ENCODE measurements around the gene ALDH9A1. TPM values are rescaled to one million over a fixed set of nuclear protein-coding genes. Genes with fewer than 3 reads are reported as not detected.

The ALDH9A1 gene
- total and polyA plus RNA-seq, 2 of the 8 experiments (the other 6 are each of a cell fraction or from before 2014, with no cell fraction given): 57.6 to 63.8 TPM

DNA sequence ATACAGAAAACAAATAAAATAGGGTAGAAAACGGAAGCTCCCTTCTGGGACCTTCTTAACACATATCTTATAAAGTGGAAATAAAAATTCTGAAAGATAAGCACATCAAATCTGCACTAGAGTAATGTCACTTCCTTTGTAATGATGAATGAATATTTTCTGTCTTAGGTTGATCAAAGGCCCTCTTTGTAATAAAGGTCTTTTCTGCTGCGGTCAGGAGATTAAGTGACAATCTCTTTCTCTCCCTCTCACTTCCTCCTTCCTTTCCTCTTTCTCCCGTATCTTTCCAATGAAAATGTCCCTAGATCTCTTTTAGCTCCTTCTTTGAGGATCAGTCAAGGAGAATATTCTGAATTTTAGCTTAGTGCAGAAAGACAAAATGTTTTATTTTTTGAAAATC, 36.5 kb upstream of the ALDH9A1 start:
- Histone ChIP-seq H2AFZ (ENCODE audit: low read length) (no peak overlapping the region), H3K4me2 (ENCODE audit: insufficient read depth in 1 of 2, low read depth in 2 of 2, low read length in 2 of 2) (no peak overlapping the region), H4K5ac (ENCODE audit: insufficient read length, low read depth, low read length) (no peak overlapping the region), H4K8ac (ENCODE audit: extremely low read depth, insufficient read depth, low read length) (no peak overlapping the region), H3K4me3 (ENCODE audit: extremely low read depth in 1 of 4, insufficient read depth in 2 of 4, low read depth in 3 of 4, low read length in 4 of 4) (no peak overlapping the region), H3K27me3 (replicated peaks in 1 of 4; ENCODE audit: control insufficient read depth in 3 of 4, extremely low read depth in 1 of 4, insufficient read depth in 3 of 4, low read length in 3 of 4) (no peaks in the 10 kb centered on the region), H3K4ac (replicated peaks; ENCODE audit: insufficient read length, low read depth, low read length) (no peak overlapping the region), H3K23me2 (ENCODE audit: low read depth, low read length) (no peaks in the 10 kb centered on the region), H4K20me1 (replicated peaks in 1 of 2; ENCODE audit: control insufficient read depth in 1 of 2, insufficient read depth in 2 of 2, low read length in 2 of 2) (peaks cover 0 to 2% of the 10 kb centered on the region in 2 experiments), H3K23ac (ENCODE audit: insufficient read length) (no peak overlapping the region), H2BK20ac (ENCODE audit: low read length) (no peak overlapping the region), H2BK120ac (replicated peaks; ENCODE audit: low read depth, low read length) (no peak overlapping the region), H3K4me1 (replicated peaks in 1 of 4; ENCODE audit: control insufficient read depth in 3 of 4, insufficient read depth in 4 of 4, low read length in 3 of 4) (no peaks in the 10 kb centered on the region), H3K14ac (ENCODE audit: insufficient read length) (no peak overlapping the region), H3K9ac (replicated peaks in 1 of 4; ENCODE audit: extremely low read depth in 1 of 4, low read depth in 3 of 4, low read length in 3 of 4) (no peak overlapping the region), H3K9me3 (ENCODE audit: insufficient read depth in 2 of 2, low read depth in 1 of 2, low read length in 1 of 2) (no peaks in the 10 kb centered on the region), H3K79me1 (ENCODE audit: low read depth, low read length) (no peaks in the 10 kb centered on the region), H2BK15ac (ENCODE audit: low read length) (no peak overlapping the region), H3K18ac (ENCODE audit: extremely low read depth, low read length) (no peak overlapping the region), H3K56ac (replicated peaks; ENCODE audit: insufficient read length, low read depth, low read length) (no peak overlapping the region), H4K91ac (replicated peaks; ENCODE audit: insufficient read length, low read length) (no peak overlapping the region), H2AK5ac (ENCODE audit: low read depth, low read length) (no peak overlapping the region), H3K79me2 (ENCODE audit: control insufficient read depth in 1 of 2, insufficient read depth in 2 of 2, low read length in 2 of 2) (no peaks in the 10 kb centered on the region), H2BK5ac (ENCODE audit: low read depth, low read length) (no peak overlapping the region), H3K36me3 (ENCODE audit: control insufficient read depth in 2 of 4, insufficient read depth in 4 of 4, low read length in 3 of 4) (no peaks in the 10 kb centered on the region; a peak in 1 of 8 replicates), H2BK12ac (ENCODE audit: low read depth, low read length) (no peak overlapping the region), H3K27ac (ENCODE audit: low read depth, low read length) (no peak overlapping the region)
- CTCF ChIA-PET (ENCODE audit: partially characterized antibody): interaction anchor here (0.7 to 1.4 kb wide), 3 partner anchors 11 to 342 kb away, joined by 3 read pairs; no protein-coding TSS in a partner anchor
- FAIRE-seq: no peak
- 87% methylated on average over 3 of the region's 3 CpGs; no CpG with 5 or more reads in 1 of the 2 experiments for WGBS, 2 experiments (ENCODE audit: extremely low coverage in 1 of 2, insufficient coverage in 1 of 2, insufficient read length in 1 of 2, insufficient replicate concordance in 2 of 2, low coverage in 1 of 2, low lambda C conversion rate in 2 of 2, missing lambda C conversion rate in 1 of 2)
- no peak for DNase-seq (ENCODE audit: low read depth in 1 of 2, low spot score in 2 of 2)
- POLR2A ChIA-PET (ENCODE audit: partially characterized antibody): interaction anchor here (0.7 to 1.3 kb wide), 3 partner anchors 9 to 11 kb away, joined by 3 read pairs; no protein-coding TSS in a partner anchor
- TF ChIP-seq RFX5 (IDR thresholded peaks at IDR 0.05; ENCODE audit: borderline replicate concordance, low read depth, low read length) (no peak), TCF12 (IDR thresholded peaks at IDR 0.05; ENCODE audit: low read depth, low read length) (no peak), TAF1 (IDR thresholded peaks at IDR 0.05; ENCODE audit: low read depth, low read length) (no peak), RNF2 (IDR thresholded peaks at IDR 0.05; ENCODE audit: borderline replicate concordance, low read depth, low read length, missing control alignments, poor library complexity, severe bottlenecking) (no peak), NANOG (IDR thresholded peaks at IDR 0.05; ENCODE audit: insufficient read depth, low read depth, low read length, poor library complexity, severe bottlenecking) (no peak), KDM4A (IDR thresholded peaks at IDR 0.05; ENCODE audit: low read depth, low read length, severe bottlenecking) (no peak), SUZ12 (IDR thresholded peaks at IDR 0.05; ENCODE audit: low read length) (no peak), BACH1 (IDR thresholded peaks at IDR 0.05; ENCODE audit: low read length) (no peak), GABPA (IDR thresholded peaks at IDR 0.05; ENCODE audit: borderline replicate concordance, insufficient read depth, low read length) (no peak), TAF7 (optimal IDR thresholded peaks at IDR 0.05; ENCODE audit: borderline replicate concordance, low read depth, low read length) (no peak), CBX8 (IDR thresholded peaks at IDR 0.05; ENCODE audit: borderline replicate concordance, low read depth, low read length) (no peak)
- TF ChIP-seq, protein P1, sequence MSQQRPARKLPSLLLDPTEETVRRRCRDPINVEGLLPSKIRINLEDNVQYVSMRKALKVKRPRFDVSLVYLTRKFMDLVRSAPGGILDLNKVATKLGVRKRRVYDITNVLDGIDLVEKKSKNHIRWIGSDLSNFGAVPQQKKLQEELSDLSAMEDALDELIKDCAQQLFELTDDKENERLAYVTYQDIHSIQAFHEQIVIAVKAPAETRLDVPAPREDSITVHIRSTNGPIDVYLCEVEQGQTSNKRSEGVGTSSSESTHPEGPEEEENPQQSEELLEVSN (IDR thresholded peaks at IDR 0.05): no peak
- TF ChIP-seq, protein P2, sequence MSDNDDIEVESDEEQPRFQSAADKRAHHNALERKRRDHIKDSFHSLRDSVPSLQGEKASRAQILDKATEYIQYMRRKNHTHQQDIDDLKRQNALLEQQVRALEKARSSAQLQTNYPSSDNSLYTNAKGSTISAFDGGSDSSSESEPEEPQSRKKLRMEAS (IDR thresholded peaks at IDR 0.05): no peak

Data from H1 (cell line).